CD1c-positive myeloid dendritic cell (primary cell): Measurements from ENCODE around the gene RPL22.
"Not testable (repeated sequence)": the region's sequence is repeated elsewhere in the genome, so short reads cannot be mapped to it uniquely, and the experiment has no call there.

Source experiments
- DNase-seq: peaks from one replicate; pipeline ENCODE4 v3.0.0-alpha.2; 2016; ENCODE audit errors: extremely low spot score

Gene RPL22

GRCh38 chr1:6233376-6233775 lies 34.0 kb upstream of the RPL22 start:
- DNase-seq: no peak

GRCh38 chr1:6225651-6226050 lies 26.3 kb upstream of the RPL22 start:
- DNase-seq: no peak

GRCh38 chr1:6224718-6225117 lies 25.3 kb upstream of the RPL22 start:
- DNase-seq: no peak

- no peak for DNase-seq
These were observed 24.2 kb upstream of the RPL22 start for GRCh38 chr1:6223617-6224016.

GRCh38 chr1:6222636-6223035 lies 23.2 kb upstream of the RPL22 start:
- no peak for DNase-seq

GRCh38 chr1:6221210-6221784 lies 21.9 kb upstream of the RPL22 start:
- DNase-seq: no peak

GRCh38 chr1:6220236-6220635 lies 20.8 kb upstream of the RPL22 start:
- DNase-seq: no peak

- not testable (repeated sequence) for DNase-seq
These were observed 20.2 kb upstream of the RPL22 start for GRCh38 chr1:6219641-6220040.

- DNase-seq: no peak
These were observed 19.2 kb upstream of the RPL22 start for GRCh38 chr1:6218375-6219164.

- DNase-seq: peak; percentile 46
These were observed 13.0 kb upstream of the RPL22 start for GRCh38 chr1:6212193-6212959.

- no peak for DNase-seq
These were observed 12.3 kb upstream of the RPL22 start for GRCh38 chr1:6211731-6212130.

GRCh38 chr1:6210591-6211355 lies 11.4 kb upstream of the RPL22 start:
- no peak for DNase-seq

GRCh38 chr1:6209661-6210580 lies 10.5 kb upstream of the RPL22 start:
- no peak for DNase-seq

GRCh38 chr1:6208723-6209660 lies 9.6 kb upstream of the RPL22 start:
- peak; percentile 70 for DNase-seq

- no peak for DNase-seq
These were observed 8.5 kb upstream of the RPL22 start for GRCh38 chr1:6207921-6208320.

GRCh38 chr1:6207075-6207885 lies 7.9 kb upstream of the RPL22 start:
- no peak for DNase-seq

- DNase-seq: no peak
These were observed 7.1 kb upstream of the RPL22 start for GRCh38 chr1:6206520-6206855.

- DNase-seq: peak; percentile 66
These were observed 6.6 kb upstream of the RPL22 start, which contains the start of gene RNF207 for GRCh38 chr1:6205849-6206519. RNF207 (plus strand) TSS chr1:6206119; CDS start chr1:6206536, 417 bp downstream.
